Activated T-cell treated with anti-CD3 and anti-CD28 coated beads for 24 hours (primary cell): ENCODE measurements around the gene CX3CL1.
"Not testable (repeated sequence)": the region's sequence is repeated elsewhere in the genome, so short reads cannot be mapped to it uniquely, and the experiment has no call there.

ENCODE experiments used
- DNase-seq: peaks from one replicate; pipeline ENCODE4 v3.0.0-alpha.2; 2020; ENCODE audit warnings: low read depth

Gene CX3CL1

GRCh38 chr16:57372372-57373116 lies at the start of gene CX3CL1:
Gene CX3CL1 (plus strand): TSS chr16:57372490. CDS start chr16:57372569, 79 bp downstream.
- no peak for DNase-seq

- DNase-seq, result no peak
Measured at GRCh38 chr16:57324749-57325148, 47.5 kb upstream of the CX3CL1 start.

DNA sequence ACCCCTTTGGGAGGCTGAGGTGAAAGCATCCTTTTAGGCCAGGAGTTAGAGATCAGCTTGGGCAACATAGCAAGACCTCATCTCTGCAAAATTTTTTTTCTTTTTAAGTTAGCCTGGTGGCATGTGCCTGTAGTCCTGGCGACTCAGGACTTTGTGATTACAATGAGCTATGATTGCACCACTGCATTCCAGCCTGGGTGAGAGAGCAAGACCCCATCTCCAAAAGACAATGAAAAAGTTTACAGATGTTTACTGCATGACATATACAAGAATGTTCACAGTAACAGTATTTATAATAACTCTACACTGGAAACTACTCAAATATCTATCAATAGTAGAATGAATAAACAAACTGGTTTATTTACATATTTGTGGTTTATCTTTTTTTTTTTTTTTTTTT lies 46.8 kb upstream of the CX3CL1 start:
- no peak for DNase-seq

GRCh38 chr16:57329718-57330327 lies 42.5 kb upstream of the CX3CL1 start:
- DNase-seq, result no peak

DNA sequence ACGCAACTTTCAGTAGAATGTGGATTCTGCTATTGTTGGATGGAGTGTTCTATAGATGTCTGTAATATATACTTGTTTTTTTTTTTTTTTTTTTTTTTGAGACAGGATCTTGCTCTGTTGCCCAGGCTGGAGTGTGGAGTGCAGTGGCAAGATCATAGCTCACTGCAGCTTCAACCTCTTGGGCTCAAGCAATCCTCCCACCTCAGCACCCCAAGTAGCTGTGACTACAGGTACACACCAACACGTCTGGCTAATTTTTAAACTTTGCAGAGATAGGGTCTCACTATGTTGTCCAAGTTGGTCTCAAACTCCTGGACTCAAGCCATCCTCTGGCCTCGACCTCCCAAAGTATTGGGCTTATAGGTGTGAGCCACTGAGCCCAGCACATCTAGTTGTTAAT lies 40.9 kb upstream of the CX3CL1 start:
- no peak for DNase-seq

DNA sequence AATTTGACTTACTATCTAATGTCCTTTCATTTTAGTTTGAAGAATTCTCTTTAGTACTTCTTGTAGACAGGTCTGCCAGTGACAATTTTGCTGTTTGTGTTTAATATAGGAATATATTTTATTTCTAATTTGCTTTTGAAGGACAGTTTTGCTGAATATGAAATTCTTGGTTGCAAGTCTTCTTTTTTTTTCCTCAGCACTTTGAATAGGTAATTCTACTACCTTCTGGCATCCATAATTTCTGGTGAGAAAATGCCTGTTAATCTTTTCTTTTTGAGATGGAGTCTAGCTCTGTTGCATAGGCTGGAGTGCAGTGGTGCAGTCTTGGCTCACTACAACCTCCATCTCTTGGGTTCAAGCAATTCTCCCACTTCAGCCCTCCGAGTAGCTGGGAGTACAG lies 38.9 kb upstream of the CX3CL1 start:
- no peak for DNase-seq

DNA sequence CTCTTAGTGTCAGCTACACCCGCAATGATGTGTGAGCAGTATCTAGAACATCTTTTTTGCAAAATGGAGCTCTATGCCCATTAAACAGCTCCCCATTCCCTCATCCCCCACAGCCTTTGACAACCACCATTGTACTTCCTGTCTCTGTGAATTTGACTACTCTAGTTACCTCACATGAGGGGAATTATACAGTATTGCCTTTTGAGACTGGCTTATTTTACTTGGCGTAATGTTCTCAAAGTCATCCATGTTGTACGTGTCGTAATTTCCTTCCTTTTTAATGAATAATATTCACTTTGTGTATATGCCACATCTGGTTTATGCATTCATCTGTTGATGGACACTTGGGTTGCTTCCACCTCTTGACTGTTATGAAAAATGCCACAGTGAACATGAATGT lies 36.9 kb upstream of the CX3CL1 start:
- DNase-seq, result no peak

DNA sequence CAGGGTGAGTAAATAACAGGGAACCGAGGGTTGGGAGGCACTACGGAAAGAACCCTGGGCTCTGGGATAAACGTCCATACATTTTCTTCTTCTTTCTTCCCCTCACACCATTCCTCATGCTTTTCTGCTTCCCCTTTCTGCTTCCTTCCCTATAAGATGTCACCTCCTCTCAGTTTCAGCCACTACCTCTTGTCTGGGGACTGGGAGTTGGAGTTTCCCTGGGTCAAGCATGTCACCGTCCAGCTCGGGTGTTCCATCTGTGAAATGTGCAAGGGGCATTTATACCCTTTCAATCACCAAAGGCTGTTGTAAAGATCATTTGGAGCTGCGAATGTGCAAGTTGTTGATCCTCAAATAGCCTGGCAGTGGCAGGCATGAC lies 31.2 kb upstream of the CX3CL1 start:
- no peak for DNase-seq

DNA sequence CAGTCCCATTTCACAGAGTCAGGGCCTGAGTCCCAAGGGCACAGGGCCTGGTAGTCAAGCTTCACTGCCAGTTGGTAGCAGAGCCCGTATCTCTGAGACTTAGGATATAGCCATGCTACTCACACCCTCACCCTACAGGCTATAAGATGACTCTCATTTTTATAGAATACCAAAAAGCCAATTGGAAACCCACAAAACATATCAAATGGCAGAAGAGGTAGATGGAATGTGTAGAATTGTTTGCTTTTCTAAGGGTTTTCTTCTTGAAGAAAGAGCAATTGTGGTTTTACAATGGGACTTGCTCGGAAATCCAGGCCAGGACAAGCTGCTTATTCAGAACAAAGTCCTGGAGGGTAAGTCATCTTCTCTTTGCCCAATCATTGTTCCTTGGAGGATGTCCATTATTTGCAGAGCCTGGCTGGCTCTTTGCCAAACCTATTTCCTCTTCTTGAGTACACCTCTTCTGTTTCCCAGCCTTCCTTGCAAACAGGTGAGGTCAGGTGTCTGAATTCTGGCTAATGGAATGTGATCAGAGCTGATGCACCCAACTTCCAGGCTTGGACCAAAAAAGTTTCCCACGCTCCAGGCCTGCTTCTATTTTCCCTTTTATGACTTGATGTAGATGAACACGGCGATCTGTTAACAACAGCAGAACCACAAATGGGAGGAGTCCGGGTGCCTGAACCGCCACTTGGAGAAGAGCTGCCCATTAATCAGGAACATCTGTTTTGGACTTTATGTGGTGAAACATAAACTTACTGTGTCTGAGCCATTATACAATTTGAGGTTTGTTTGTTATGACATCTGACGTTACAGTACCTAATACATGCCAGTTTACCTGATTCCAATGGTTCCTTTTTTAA lies 30.6 kb upstream of the CX3CL1 start:
- no peak for DNase-seq

GRCh38 chr16:57342606-57343005 lies 29.7 kb upstream of the CX3CL1 start:
- not testable (repeated sequence) for DNase-seq

- no peak for DNase-seq
Measured at GRCh38 chr16:57343221-57343620, 29.1 kb upstream of the CX3CL1 start.

DNA sequence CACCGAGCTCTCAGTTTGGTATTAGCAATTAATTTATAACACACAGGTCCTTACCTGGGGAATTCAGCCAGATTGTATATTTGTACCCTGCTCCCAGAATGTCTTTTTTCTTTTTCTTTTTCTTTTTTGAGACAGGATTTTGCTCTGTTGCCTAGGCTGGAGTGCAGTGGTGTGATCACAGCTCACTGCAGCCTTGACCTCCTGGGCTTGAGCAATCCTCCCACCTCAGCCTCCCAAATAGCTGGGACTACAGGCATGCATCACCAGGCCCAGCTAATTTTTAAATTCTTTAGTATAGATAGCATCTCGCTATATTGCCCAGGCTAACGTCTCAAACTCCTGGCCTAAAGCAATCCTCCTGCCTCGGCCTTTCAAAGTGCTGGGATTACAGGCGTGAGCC lies 28.2 kb upstream of the CX3CL1 start:
- DNase-seq, result not testable (repeated sequence)

DNA sequence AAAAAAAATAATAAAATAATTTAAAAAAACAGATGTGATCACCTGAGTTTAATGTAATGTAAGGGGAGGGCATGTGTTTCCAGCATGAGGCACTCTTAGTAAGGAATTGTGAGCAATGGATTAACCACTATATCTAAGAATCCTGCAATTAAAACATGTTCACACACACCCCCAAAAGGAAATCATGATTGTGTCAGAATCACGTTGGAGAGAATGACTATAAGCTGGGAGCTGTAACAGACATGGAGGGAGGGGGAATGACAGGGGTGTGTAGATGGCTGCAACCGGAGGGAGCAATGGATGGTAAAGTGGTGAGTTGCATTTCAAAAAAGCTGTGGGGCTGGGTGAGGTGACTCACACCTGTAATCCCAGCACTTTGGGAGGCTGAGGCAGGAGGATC lies 27.3 kb upstream of the CX3CL1 start:
- no peak for DNase-seq

- no peak for DNase-seq
Measured at GRCh38 chr16:57345666-57346204, 26.6 kb upstream of the CX3CL1 start.

DNA sequence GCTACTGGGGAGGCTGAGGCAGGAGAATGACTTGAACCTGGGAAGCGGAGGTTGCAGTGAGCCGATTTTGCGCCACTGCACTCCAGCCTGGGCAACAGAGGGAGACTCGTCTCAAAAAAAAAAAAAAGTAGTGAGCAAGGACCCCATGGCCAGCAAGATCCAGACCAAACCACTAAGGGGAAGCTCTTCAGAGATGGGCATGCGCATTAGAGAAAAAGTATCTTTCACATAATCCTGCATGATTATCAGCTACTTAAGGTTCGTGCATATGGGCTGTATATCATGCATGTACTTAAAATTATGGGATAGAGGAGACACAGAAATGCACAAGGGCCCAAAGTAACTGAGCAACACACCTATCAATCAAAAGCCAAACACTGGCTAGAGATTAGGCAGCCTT lies 24.4 kb upstream of the CX3CL1 start:
- DNase-seq, result no peak

DNA sequence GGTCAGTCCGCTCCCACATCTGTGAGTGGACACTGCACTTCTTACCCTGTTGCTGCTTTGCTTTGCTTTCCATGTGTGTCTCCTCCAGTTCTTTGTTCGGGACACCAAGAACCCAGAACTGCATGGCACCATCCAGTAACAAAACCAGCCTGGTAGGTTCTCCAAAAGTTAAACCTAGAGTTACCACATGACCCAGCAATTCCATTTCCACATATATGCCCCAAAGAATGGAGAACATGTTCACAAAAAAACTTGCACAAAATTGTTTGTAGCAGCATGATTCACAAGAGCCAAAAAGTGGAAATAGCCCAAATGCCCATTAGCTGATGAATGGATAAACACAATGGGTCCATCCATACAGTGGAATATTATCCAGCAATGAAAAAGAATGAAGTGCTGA lies 24.0 kb upstream of the CX3CL1 start:
- no peak for DNase-seq

DNA sequence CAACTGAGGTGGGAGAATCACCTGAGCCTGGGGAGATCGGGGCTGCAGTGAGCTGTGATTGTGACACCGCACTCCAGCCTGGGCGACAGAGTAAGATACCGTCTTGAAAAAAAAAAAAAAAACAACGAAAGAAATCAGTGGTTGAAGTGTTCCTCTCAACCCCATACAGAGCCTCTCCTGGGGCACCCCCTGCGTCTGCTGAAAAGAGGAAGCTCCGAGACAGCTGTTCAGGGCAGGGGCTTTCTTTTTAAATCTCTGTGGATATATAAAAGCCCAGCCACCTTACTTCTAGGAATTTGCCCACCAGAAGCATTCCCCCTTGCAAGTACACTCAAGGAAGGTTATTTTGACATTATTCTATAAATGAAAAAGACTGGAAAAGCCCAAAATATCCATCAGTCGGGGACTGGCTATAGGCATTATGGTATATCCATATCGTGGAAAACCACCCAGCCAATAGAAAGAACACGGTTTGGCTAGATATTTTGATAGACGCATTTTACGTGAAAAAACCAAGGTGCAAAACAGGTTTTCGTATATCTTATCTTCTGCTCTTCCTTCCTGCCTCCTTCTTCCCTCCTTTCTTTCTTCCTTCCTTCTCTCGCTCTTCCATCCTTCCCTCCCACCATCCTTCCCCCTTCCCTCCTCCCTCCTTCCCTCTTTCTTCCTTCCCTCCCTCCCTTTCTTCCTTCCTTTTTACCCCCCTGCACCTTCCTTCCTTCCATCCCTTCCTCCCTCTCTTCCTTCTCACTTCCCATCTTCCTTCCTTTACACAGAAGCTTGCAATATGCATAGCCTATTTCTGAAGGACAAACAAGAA lies 22.9 kb upstream of the CX3CL1 start:
- DNase-seq, result no peak

- no peak for DNase-seq
Measured at GRCh38 chr16:57352636-57353047, 19.6 kb upstream of the CX3CL1 start.

DNA sequence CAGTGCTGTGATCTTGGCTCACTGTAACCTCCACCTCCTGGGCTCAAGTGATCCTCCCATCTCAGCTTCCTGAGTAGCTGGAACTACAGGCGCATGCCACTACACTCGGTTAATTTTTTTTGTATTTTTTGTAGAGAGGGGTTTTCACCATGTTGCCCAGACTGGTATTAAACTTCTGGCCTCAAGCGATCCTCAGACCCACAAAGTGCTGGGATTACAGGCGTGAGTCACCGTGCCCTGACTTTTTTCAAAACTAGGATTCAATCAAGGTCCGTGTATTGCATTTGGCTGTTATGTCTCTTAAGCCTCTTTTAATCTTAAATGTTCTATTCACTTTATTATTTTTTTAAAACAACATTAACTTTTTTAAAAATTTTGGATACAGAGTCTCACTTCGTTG lies 18.0 kb upstream of the CX3CL1 start:
- DNase-seq, result no peak

DNA sequence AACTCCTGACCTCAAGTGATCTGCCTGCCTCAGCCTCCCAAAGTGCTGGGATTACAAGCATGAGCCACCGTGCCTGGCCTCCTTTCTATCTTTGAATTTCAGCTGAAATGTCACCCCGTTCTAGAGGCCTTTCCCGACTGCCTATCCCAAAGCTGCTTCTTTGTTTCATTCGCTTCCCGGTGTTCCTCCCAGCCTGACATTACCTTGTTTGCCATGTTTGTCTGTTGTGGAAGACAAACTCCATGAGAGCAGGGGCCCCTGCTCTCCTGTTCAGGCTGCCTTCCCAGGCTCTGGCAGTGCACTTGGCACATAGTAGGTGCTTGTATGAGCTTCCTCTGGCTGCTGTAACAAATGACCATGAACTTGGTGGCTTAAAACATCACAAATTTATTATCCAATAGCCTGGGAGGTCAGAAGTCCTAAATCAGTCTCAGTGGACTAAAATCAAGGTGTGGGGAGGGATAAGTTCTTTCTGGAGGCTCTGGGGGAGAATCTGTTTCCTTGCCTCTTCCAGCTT lies 16.3 kb upstream of the CX3CL1 start:
- DNase-seq, result no peak

DNA sequence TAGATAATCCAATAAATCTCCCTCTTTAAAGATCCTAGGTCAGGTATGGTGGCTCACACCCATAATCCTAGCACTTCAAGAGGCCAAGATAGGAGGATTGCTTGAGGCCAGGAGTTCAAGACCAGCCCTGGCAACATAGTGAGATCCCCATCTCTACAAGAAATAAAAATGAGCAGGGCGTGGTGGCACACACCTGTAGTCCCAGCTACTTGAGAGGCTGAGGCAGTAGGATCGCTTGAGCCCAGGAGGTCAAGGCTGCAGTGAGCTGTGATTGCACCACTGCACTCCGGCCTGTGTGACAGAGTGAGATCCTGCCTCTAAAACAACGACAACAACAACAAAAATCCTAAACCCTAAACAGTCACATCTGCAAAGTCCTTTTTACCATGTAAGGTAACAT lies 15.7 kb upstream of the CX3CL1 start:
- no peak for DNase-seq
